HG03571 (cell line): ENCODE measurements around the gene PPP1R37.
"Not testable (repeated sequence)": the region's sequence is repeated elsewhere in the genome, so short reads cannot be mapped to it uniquely, and the experiment has no call there.

Source experiments
- ATAC-seq: cut with Tn5 transposase; IDR thresholded peaks from one replicate; pipeline ENCODE4 v1.9.1; 2021; ENCODE audit not compliant: unreplicated experiment

Gene PPP1R37

DNA sequence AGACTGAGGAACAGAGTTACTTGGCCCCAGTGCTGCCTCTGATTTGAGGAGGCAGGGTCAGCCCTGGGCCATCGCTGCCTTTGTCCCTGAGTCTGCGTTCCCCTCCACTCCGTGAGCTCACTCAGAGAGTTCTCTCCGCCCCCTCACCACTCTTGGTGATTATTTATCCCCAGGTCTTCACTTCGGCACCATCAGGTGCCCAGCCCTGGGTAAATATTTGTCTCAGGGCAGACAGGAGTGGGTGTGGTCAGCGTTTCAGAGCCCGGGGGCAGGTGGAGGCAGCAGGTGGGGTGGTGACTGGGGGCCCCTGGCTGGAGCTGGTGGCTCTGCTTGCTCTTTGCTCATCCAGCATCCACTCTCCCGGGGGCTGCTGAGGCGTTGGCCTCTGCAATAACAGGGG lies 20.6 kb downstream of the PPP1R37 start:
- ATAC-seq = no peak

- no peak for ATAC-seq
Observed at GRCh38 chr19:45114116-45114515, 21.1 kb downstream of the PPP1R37 start.

DNA sequence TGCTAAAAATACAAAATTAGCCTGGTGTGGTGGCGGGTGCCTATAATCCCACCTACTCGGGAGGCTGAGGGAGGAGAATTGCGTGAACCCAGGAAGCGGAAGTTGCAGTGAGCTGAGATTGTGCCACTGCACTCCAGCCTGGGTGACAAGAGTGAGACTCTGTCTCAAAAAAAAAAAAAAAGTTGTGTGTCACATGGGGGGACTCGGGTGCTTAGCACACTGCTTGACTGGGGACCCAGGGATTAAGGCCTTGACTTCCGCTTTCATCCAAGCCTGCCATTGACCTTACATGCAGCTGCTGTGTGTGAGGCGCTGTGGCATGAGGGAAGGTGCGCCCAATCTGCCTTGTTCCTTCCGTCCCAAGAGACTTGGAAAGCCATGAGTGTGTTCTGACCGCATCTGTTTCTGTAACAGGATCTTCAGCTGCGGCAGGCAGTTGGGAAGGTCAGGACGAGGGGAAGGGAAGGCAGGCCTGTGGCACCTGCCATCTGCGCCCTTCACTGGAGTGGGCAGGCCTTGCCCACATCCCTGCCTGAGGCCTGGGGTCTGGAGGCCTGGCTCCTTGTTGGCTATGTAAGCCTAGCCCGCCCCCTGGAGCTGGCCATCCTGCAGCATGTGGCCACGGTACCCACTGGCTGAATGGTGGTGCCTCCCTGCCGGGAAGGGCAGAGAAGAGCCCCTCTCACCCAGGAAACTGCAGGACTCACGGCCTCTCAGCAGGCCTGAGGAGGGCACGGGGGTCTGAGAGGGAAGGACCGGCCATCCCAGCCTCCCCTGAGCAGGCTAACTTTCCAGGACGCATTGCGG lies 23.0 kb downstream of the PPP1R37 start:
- no peak for ATAC-seq

- no peak for ATAC-seq
Observed at GRCh38 chr19:45117167-45117594, 24.2 kb downstream of the PPP1R37 start.

DNA sequence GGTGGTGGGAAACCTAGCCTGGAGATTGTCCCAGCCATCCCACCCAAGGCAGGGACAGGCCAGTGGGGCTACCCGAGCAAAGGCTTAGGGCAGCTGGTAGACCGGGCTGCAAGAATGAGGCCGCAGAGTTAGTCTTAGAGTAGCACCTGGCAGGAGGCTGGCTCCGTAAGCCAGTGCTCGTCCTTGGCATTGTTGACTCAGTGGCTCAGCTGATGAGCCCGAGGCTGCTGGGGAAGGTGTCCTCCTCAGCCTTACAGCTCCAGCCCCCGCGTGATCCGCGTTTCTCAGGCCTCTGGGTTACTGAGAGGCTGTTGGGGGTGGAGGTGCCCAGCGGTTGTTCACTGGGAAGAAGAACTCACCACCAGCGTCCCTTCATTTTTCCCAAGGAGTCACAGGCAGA lies 24.7 kb downstream of the PPP1R37 start:
- no peak for ATAC-seq

GRCh38 chr19:45118106-45118505 lies 25.1 kb downstream of the PPP1R37 start:
- ATAC-seq = no peak

- not testable (repeated sequence) for ATAC-seq
Observed at GRCh38 chr19:45118591-45119355, 25.8 kb downstream of the PPP1R37 start.

DNA sequence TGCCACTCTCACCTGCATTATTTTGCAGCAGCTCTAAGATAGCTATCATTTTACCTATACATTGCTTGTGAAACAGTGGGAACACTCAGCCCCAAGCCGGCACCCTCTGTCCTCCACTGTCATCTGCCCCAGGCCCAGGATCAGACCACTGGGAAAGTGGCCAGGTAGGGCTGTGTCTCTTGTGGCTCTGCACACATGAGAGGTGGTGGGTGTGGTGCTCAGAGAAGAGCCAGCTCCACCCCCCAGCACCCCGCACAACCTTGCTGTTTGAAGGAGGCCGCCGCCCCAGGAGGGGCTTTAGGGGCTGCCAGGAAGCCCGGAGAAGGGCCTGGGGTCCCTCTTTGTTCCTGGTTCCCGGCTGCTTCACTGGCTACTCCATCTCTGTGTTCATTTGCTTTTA lies 26.6 kb downstream of the PPP1R37 start:
- no peak for ATAC-seq

GRCh38 chr19:45121827-45122345 lies 28.9 kb downstream of the PPP1R37 start:
- ATAC-seq = no peak

DNA sequence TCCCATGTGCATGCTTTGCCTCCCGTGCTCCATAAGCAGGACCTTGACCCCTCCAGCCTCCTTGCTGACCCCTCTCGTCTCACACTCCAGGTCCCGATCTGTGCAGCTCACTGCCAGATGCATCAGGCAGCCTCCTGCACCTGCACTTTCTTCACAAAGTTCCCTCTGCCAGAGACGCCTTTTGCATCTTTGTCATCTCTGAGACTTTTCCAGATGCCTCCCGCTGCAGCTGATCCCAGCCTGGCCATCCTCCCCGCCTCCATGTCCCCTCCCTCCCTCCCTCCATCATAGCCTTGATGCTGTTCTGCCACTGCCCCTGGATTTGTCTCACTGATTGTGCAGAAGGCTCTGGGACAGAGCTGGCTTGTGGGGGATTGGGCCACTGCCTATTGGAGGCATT lies 29.9 kb downstream of the PPP1R37 start:
- no peak for ATAC-seq

GRCh38 chr19:45123440-45123850 lies 30.5 kb downstream of the PPP1R37 start:
- ATAC-seq = no peak

- no peak for ATAC-seq
Observed at GRCh38 chr19:45124021-45124420, 31.0 kb downstream of the PPP1R37 start.

DNA sequence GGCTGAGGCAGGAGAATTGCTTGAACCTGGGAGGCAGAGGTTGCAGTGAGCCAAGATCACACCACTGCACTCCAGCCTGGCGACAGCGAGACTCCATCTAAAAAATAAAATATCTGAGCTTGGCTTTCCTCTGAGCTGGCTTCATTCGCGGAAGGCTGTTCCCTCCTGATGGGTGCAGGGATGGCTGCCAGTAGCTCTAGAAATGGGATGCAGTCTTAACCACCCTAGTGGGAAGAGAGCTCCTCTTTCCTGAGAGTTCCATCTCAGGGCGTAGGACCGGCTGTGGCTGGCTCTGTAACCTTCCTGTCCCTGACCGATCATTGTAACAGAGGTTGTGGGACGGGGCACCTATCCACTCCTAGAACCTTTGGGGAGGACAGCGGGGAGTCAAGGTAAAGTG lies 32.4 kb downstream of the PPP1R37 start:
- ATAC-seq = no peak

- ATAC-seq = no peak
Observed at GRCh38 chr19:45125975-45126493, 33.1 kb downstream of the PPP1R37 start.

DNA sequence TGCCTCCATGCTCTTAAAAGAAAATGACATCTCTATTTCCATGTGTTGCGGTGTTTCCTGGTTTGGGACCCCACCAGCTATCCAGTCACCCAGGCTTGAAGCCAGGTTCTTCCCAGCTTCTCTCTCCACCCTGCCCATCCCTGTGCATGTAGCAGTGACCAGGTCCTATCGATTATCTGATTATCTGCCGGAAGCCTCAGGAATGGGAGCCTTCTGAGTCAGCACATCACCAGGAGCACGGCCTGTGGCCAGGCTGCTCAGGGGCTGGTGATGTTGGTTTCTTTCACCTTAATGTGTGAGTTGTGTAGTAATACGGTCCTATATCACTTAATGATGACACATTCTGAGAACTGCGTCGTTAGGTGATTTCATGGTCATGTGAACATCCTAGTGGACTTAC lies 33.7 kb downstream of the PPP1R37 start:
- no peak for ATAC-seq

DNA sequence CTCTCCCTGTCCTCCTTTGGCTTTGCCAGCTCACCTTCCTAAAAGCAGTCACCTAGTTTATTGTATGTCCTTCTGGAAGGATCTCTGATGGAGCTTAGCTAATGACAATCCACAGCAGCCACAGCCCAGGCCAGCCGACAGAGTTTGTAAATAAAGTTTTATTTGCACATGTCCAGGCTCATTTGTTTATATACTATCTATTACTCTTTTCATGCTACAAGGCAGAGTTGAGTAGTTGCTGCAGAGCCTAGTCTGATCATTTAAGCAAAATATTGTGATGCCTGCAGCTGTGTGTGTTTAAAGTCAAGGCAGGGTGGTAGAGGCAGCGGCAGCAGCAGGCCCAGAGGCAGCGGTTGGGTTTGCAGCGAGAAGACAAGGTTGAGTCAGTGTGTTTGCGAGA lies 35.2 kb downstream of the PPP1R37 start:
- ATAC-seq = no peak

GRCh38 chr19:45128806-45129205 lies 35.8 kb downstream of the PPP1R37 start:
- no peak for ATAC-seq

DNA sequence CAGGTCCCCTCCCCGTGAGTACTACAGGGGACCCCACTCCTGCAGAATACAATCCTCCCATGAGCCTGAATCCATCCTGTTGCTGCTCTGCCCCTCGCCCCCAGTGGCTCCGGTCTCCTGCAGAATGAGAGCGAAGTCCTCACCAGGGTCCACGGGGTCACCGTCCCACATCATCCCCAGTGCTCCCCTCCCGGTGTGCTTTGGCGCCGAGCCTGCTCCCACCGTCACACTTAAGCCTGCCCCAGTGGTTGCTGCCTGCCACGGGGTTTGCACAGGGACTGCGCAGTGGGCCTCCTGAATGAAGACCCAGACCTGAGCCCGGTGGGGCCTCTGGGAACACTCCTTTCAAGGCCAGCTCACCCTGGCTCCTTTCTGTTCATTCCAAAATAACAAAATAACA lies 37.3 kb downstream of the PPP1R37 start:
- no peak for ATAC-seq

- no peak for ATAC-seq
Observed at GRCh38 chr19:45130888-45131615, 38.1 kb downstream of the PPP1R37 start.

DNA sequence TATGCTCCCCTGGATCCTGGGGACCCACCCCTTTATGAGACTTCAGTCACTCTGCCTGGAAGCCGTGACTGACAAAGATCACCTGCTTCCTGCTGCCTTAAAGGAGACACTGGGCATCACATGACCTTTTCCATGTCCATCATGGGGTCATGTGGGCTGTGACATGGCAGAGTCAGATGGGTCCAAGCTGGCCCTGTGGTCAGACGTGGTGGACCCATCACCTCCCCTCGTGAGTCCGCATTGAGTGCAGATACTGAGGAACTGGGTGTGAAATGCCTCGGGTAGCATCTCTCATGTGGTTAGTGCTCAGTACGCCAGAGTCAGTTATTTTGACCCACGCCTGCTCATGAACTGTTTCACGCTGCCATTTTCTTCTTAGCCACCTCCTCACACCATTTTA lies 40.7 kb downstream of the PPP1R37 start:
- ATAC-seq = no peak

DNA sequence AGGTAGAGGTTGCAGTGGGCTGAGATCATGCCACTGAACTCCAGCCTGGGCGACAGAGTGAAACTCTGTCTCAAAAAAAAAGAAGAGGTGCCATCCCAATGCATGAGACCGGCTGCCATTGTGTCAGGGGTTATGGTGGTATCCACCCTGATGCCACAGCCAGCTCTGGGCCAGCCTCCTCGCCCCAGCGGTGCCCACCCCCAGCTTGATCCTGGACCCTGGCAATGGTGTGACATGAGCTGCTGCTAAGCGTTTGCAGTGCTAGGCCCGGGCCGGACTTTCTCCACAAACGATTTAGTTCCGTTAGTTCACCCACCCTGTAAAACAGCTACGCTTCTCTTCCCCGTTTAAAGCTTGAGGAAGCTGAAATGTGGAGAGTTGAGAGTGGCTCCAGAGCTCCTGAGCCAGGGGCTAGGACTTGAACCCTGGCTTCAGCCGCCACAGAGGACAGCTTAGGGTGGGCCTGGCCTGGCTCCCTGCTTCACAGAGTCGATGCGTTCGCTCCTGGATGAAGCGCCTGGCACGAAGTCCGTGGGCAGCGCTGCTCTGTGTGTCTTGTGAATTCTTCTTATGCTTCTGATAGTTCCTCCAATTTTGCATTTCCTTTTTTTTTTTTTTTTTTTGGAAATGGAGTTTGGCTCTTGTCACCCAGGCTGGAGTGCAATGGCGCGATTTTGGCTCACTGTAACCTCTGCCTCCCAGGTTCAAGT lies 42.4 kb downstream of the PPP1R37 start:
- ATAC-seq = no peak
